Right lobe of liver (tissue), 6 donors: ENCODE results near the gene DLG4. TPM values are rescaled to one million over a fixed set of nuclear protein-coding genes. Genes with fewer than 3 reads are reported as not detected.

Experiments
- ATAC-seq, 4 donors: fragments of 200-7000 bp; cut with Tn5 transposase; one replicate each; pipeline ENCODE4 v1.9.1; 2020; ENCODE audit warnings: mild to moderate bottlenecking in 4 of 4, moderate library complexity in 4 of 4
- DNase-seq, 3 donors: peaks; one replicate each; pipeline ENCODE4 v3.0.0-alpha.2; 2020
- H3K27ac ChIP-seq, 3 donors: fragments of 200-600 bp; one replicate each; pipeline ENCODE4 v1.8.0; 2022
- H3K27me3 ChIP-seq, 2 donors: fragments of 200-600 bp; one replicate each; pipeline ENCODE4 v1.8.0; 2022
- H3K36me3 ChIP-seq, 4 donors: fragments of 200-600 bp; sonication (generic) in 1 of 4; one replicate each; pipeline versions ENCODE4 v1.5.1 to v1.8.0; 2017 to 2022; ENCODE audit warnings: control low read depth in 1 of 4
- H3K4me1 ChIP-seq, 4 donors: fragments of 200-600 bp; sonication (generic) in 1 of 4; one replicate each; pipeline versions ENCODE4 v1.5.1 to v1.8.0; 2017 to 2022; ENCODE audit warnings: control low read depth in 1 of 4
- H3K4me3 ChIP-seq, 3 donors: fragments of 200-600 bp; one replicate each; pipeline ENCODE4 v1.8.0; 2022
- H3K9me3 ChIP-seq, 4 donors: fragments of 200-600 bp; sonication (generic) in 1 of 4; one replicate each; pipeline versions ENCODE4 v1.5.1 to v1.8.0; 2017 to 2022; ENCODE audit warnings: control low read depth in 1 of 4
- POLR2A ChIP-seq: fragments of 450-650 bp; IDR thresholded peaks from one replicate; pipeline ENCODE4 v1.6.1; 2017; ENCODE audit warnings: antibody characterized with exemption, mild to moderate bottlenecking
- WGBS: methylation state at CpG from one replicate; pipeline ENCODE4 v1.1.6; 2018; ENCODE audit warnings: low coverage, low lambda C conversion rate; ENCODE audit not compliant: insufficient coverage; ENCODE audit errors: missing lambda C conversion rate; 5-methylcytosine and 5-hydroxymethylcytosine counted together
- intact Hi-C, 2 donors: fragments of 100-400 bp; cut with DNase I; formaldehyde crosslinking; loops; one replicate each; pipeline versions ENCODE4 v1.11.2 to v1.14.1; 2022
- total RNA-seq, 6 experiments: library from RNA; depleted of rRNA in 2 of 6; stranded (reverse); fragments of >200 nt in 2 of 6; fragmentation: NEBNext Ultra II Directional in 3 of 6; extraction: Animal tissue kit (Norgen Biotek cat#: 25700) in 3 of 6; gene quantifications; one replicate each; pipeline versions ENCODE4 v1.1.0 to v1.2.4, GENCODE V29; 2016 to 2023
- TF ChIP-seq, protein P1 (sequence below), 4 donors: fragments of 200-600 bp in 3 of 4; fragments of 450-650 bp in 1 of 4; IDR thresholded peaks; one replicate each; pipeline versions ENCODE4 v1.5.1 to v1.8.0; 2016 to 2022; ENCODE audit warnings: antibody characterized with exemption in 4 of 4, mild to moderate bottlenecking in 2 of 4
- donor health status: DM: no; HTN: yes; CAD: no.
- donor health status: DM: no; HTN: no; CAD: no.
- donor health status: DM: no; HTN: no; CAD: no.
- donor health status: DM: no; HTN: yes; CAD: no.
- donor health status: DM: no; HTN: yes; CAD: no.

The DLG4 gene
- total RNA-seq, 6 experiments from 2014 or later, result 3.0 to 6.4 (median 4.1) TPM

DNA sequence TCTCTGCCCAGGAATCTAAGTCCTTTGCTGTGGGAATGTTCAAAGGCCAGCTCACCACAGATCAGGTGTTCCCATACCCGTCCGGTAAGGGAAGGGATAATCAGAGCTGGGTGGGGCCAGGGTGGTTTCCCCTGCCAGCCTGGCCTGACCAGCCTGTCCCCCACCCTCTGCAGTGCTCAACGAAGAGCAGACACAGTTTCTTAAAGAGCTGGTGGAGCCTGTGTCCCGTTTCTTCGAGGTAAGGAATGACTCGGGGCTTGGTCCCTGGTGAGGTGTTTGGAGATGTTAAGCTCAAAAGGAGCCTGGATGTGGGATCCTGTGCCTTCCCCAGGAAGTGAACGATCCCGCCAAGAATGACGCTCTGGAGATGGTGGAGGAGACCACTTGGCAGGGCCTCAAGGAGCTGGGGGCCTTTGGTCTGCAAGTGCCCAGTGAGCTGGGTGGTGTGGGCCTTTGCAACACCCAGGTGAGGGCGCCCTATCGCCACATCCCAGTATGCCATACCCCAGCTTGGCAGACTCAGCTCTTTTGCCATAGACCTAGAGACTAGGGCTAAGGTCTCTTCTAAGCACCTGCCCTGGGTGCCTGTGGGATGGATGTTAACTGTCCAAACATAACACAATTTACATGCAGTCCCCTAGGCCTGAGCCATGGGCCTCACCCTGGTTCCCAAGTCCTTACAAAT, 1.1 kb upstream of the DLG4 start:
- TF ChIP-seq, protein P1, sequence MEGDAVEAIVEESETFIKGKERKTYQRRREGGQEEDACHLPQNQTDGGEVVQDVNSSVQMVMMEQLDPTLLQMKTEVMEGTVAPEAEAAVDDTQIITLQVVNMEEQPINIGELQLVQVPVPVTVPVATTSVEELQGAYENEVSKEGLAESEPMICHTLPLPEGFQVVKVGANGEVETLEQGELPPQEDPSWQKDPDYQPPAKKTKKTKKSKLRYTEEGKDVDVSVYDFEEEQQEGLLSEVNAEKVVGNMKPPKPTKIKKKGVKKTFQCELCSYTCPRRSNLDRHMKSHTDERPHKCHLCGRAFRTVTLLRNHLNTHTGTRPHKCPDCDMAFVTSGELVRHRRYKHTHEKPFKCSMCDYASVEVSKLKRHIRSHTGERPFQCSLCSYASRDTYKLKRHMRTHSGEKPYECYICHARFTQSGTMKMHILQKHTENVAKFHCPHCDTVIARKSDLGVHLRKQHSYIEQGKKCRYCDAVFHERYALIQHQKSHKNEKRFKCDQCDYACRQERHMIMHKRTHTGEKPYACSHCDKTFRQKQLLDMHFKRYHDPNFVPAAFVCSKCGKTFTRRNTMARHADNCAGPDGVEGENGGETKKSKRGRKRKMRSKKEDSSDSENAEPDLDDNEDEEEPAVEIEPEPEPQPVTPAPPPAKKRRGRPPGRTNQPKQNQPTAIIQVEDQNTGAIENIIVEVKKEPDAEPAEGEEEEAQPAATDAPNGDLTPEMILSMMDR (IDR thresholded peaks at IDR 0.05), result peak; percentile 28 to 53 (median 48)
- no peak for TF ChIP-seq POLR2A
- peak; percentile 65 to 77 (median 77) for DNase-seq
- H3K27ac ChIP-seq, result peak overlapping the region; percentile 94 to 100 (median 96)

DNA sequence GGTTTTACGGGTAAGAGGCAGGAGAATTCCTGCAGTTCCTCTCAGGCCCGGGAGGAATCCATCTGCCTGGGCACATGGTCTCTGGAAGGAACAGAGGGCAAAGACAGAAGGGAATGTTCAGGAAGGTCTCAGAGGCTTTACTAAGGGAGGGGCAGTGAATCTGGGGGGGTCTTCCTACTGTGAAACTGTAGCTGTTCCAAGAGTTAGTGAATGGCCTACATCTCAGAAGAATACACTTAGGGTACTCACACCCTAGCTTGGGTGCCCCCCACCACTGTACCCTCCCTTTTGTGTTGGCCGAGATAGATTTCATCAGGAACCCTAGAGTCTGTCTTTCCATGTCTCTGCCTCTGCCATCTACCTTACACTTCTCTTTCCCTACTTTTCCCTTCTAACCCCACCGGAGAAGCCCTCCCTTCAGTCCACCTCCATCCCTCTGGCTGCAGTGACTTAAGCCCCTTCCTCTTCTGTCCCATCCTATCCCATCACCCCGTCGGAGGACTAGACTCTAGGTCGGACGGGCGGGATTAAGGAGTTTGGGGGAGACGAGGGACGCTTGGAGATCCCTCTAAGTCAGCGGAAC, 316 bp downstream of the DLG4 start:
- no peak for TF ChIP-seq POLR2A
- TF ChIP-seq, protein P1 (IDR thresholded peaks at IDR 0.05), result no peak
- DNase-seq, result no peak
- peaks cover 0 to 44% (median 10%) of the 10 kb centered on the region in 4 donors for H3K4me1 ChIP-seq

More for the DNA sequence above, 1.1 kb upstream of the DLG4 start:
- peak; percentile 27 to 43 (median 34) for ATAC-seq
- H3K4me3 ChIP-seq, result peak overlapping the region; percentile 76 to 99 (median 85)
- peaks cover 0 to 45% (median 22%) of the 10 kb centered on the region in 4 donors for H3K36me3 ChIP-seq
- no peaks in the 10 kb centered on the region for H3K9me3 ChIP-seq
- intact Hi-C loops, result no loop called here
- H3K4me1 ChIP-seq, result peaks cover 0 to 39% (median 10%) of the 10 kb centered on the region in 4 donors
- H3K27me3 ChIP-seq, result no peaks in the 10 kb centered on the region
- 5% methylated on average over 11 of the region's 11 CpGs for WGBS

DNA sequence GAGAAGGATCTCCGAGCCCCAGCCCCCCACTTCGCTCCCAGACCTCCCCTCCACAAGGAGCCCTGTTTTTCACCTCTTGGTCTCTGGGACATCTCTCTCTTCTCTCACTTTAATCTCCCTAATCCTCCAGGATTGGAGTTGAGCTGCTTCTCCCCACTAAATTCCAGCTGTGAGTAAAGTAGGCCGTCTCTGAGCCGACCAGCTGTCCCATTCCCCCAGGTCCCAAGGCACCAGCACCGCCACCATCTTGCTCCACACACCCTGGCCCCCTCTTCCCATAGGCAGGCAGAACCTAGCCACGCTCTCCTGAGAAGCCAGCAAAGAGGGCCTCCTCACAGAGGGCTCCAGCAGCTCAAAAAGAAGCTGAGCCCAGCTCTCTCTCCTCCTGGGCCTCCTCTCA, 878 bp downstream of the DLG4 start:
- 92% methylated on average over 5 of the region's 6 CpGs for WGBS
- ATAC-seq, result no peak
- peaks cover 0 to 27% (median 11%) of the 10 kb centered on the region in 4 donors for H3K36me3 ChIP-seq
- H3K27me3 ChIP-seq, result no peaks in the 10 kb centered on the region
- peak in 1 of 3 donors; percentile 16 for DNase-seq
- H3K9me3 ChIP-seq, result no peaks in the 10 kb centered on the region
- no peak overlapping the region for H3K27ac ChIP-seq
- no peak for TF ChIP-seq POLR2A
- TF ChIP-seq, protein P1 (IDR thresholded peaks at IDR 0.05), result no peak
- no peak overlapping the region for H3K4me3 ChIP-seq
- H3K4me1 ChIP-seq, result peaks cover 2 to 45% (median 10%) of the 10 kb centered on the region in 4 donors
- intact Hi-C loops, result no loop called here

More for the DNA sequence above, 316 bp downstream of the DLG4 start:
- intact Hi-C loops, result no loop called here
- peak overlapping the region; percentile 94 to 100 (median 96) for H3K27ac ChIP-seq
- peak overlapping the region; percentile 76 to 99 (median 85) for H3K4me3 ChIP-seq
- H3K36me3 ChIP-seq, result peaks cover 0 to 32% (median 16%) of the 10 kb centered on the region in 4 donors
- ATAC-seq, result no peak
- no peaks in the 10 kb centered on the region for H3K9me3 ChIP-seq
- H3K27me3 ChIP-seq, result no peaks in the 10 kb centered on the region
- WGBS, result 16% methylated on average over 12 of the region's 12 CpGs

DNA sequence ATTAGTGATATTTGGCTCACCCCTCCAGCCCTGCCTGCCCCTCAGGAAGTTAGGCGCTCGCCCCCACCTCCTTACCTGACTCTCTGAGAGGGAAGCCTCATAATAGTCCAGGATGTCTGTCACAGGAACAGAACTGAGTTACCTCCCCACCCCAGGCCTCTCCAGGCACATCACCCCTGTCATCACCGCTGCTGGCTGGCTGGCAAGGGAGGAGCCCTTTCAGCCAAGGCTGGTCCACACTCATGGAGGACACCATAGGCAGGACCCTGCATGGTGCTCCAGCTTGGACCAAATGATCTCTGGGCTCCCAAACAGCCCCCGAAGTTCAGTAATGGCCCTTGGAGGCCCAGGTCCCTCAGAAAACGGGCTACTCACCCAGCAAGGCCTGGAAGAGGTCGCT, 1.5 kb downstream of the DLG4 start:
- Histone ChIP-seq H3K27me3 (no peaks in the 10 kb centered on the region), H3K27ac (no peak overlapping the region), H3K36me3 (peaks cover 0 to 21% (median 7%) of the 10 kb centered on the region in 4 donors), H3K9me3 (no peaks in the 10 kb centered on the region), H3K4me1 (peaks cover 2 to 41% (median 10%) of the 10 kb centered on the region in 4 donors), H3K4me3 (no peak overlapping the region)
- peak in 1 of 3 donors; percentile 20 for DNase-seq
- no CpG with 5 or more reads among the region's 6 CpGs for WGBS
- no peak for ATAC-seq
- intact Hi-C loops, result no loop called here
- TF ChIP-seq, protein P1 (IDR thresholded peaks at IDR 0.05), result no peak
- no peak for TF ChIP-seq POLR2A
